HL-60 (cell line): Measurements from ENCODE around the gene RPS5.

Experiments used
- DNase-seq, 2 experiments: peaks; one replicate each; pipeline ENCODE4 v3.0.0-alpha.2; 2010 to 2020; ENCODE audit warnings: low read depth in 1 of 2, low spot score in 1 of 2
- H3K27ac ChIP-seq: fragments of 250-450 bp; sonication (Bioruptor Pico); replicated peaks from 2 replicates; pipeline ENCODE4 v1.5.1; 2020; ENCODE audit warnings: mild to moderate bottlenecking, moderate library complexity
- H3K27me3 ChIP-seq: fragments of 250-450 bp; sonication (Bioruptor Pico); 2 replicates; pipeline ENCODE4 v1.5.1; 2021; ENCODE audit warnings: mild to moderate bottlenecking, moderate library complexity; ENCODE audit not compliant: insufficient read depth, poor library complexity, severe bottlenecking
- H3K4me3 ChIP-seq: replicated peaks from 2 replicates; pipeline ENCODE4 v1.5.1; 2011; ENCODE audit warnings: mild to moderate bottlenecking, control low read depth, low read length; ENCODE audit not compliant: insufficient read depth
- CTCF ChIP-seq: IDR thresholded peaks from one replicate; pipeline ENCODE4 v1.5.1; 2011; ENCODE audit warnings: low read length, control low read depth, inconsistent platforms; ENCODE audit not compliant: insufficient read depth
- GABPA ChIP-seq: IDR thresholded peaks from 2 replicates; pipeline ENCODE4 v1.6.1; 2012; ENCODE audit warnings: low read depth
- POLR2AphosphoS5 ChIP-seq: IDR thresholded peaks from 2 replicates; pipeline ENCODE4 v1.6.1; 2012; ENCODE audit warnings: low read depth
- SPI1 ChIP-seq: IDR thresholded peaks from 2 replicates; pipeline ENCODE4 v1.6.1; 2012; ENCODE audit warnings: low read depth, mild to moderate bottlenecking, borderline replicate concordance
- TF ChIP-seq, protein P1 (sequence below): IDR thresholded peaks from 2 replicates; pipeline ENCODE4 v1.6.1; 2012; ENCODE audit warnings: low read depth; ENCODE audit not compliant: insufficient replicate concordance

The RPS5 gene

DNA sequence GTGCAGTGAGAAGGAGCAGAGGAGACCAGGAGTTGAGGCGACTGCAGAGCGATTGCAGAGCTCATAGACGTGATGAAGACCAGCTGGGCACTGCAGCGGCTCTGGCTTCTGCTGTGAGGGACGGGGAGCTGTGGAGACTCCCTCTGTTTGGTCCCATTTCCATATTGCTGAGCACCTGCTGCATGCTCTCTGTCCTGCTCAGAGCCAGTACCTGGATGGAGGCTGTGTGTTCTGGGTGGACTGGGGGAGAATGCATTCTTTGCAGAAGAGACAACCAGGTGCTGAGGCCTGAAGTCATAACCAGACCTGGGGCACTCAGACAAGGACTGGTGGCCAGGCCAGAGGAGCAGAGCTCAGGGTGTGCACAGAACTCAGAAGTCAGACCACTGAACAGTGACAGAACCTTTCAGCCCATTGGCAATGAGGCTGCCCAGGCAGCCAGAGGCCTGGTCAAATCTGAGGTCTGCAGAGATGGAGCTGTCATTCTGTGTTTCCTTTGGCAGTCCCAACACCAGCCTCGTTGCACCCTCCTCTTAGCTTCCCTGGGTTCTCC is 32.5 kb upstream of the RPS5 start:
- TF ChIP-seq, protein P1, sequence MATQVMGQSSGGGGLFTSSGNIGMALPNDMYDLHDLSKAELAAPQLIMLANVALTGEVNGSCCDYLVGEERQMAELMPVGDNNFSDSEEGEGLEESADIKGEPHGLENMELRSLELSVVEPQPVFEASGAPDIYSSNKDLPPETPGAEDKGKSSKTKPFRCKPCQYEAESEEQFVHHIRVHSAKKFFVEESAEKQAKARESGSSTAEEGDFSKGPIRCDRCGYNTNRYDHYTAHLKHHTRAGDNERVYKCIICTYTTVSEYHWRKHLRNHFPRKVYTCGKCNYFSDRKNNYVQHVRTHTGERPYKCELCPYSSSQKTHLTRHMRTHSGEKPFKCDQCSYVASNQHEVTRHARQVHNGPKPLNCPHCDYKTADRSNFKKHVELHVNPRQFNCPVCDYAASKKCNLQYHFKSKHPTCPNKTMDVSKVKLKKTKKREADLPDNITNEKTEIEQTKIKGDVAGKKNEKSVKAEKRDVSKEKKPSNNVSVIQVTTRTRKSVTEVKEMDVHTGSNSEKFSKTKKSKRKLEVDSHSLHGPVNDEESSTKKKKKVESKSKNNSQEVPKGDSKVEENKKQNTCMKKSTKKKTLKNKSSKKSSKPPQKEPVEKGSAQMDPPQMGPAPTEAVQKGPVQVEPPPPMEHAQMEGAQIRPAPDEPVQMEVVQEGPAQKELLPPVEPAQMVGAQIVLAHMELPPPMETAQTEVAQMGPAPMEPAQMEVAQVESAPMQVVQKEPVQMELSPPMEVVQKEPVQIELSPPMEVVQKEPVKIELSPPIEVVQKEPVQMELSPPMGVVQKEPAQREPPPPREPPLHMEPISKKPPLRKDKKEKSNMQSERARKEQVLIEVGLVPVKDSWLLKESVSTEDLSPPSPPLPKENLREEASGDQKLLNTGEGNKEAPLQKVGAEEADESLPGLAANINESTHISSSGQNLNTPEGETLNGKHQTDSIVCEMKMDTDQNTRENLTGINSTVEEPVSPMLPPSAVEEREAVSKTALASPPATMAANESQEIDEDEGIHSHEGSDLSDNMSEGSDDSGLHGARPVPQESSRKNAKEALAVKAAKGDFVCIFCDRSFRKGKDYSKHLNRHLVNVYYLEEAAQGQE = no peak
- TF ChIP-seq POLR2AphosphoS5 = no peak
- TF ChIP-seq SPI1 = no peak
- Histone ChIP-seq H3K4me3 (no peak overlapping the region), H3K27ac (no peak overlapping the region), H3K27me3 (no peaks in the 10 kb centered on the region)
- DNase-seq = no peak

DNA sequence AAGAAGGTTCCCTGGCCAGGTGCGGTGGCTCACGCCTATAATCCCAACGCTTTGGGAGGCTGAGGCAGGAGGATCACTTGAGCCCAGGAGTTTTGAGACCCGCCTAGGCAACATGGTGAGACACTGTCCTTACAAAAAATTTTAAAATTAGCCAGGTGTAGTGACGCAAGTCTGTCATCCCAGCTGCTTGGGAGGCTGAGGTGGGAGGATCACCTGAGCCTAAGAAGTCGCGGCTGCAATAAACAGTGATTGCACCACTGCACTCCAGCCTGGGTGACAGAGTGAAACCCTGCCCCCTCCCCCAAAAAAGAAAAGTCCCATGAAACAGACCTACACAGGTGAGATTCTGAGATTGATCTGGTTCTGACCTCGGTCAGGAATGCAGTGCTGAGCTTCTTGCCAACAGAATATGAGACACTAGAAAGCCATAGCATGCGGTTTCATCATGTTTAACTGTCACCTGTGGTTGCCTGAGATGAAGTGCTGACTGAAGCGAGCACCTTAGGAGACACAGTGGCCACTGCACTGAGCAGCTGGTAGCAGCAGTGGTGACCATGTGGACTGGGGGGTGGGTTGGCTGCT is 31.8 kb upstream of the RPS5 start:
- Histone ChIP-seq H3K27me3 (no peaks in the 10 kb centered on the region), H3K4me3 (no peak overlapping the region), H3K27ac (no peak overlapping the region)
- no peak for DNase-seq
- no peak for TF ChIP-seq POLR2AphosphoS5
- no peak for TF ChIP-seq GABPA
- no peak for TF ChIP-seq CTCF
- no peak for TF ChIP-seq SPI1
- TF ChIP-seq, protein P1 = no peak

- no peak overlapping the region for H3K4me3 ChIP-seq
- H3K27me3 ChIP-seq = no peaks in the 10 kb centered on the region
- TF ChIP-seq SPI1 = no peak
- TF ChIP-seq GABPA = no peak
- TF ChIP-seq, protein P1 = no peak
- no peak overlapping the region for H3K27ac ChIP-seq
- no peak for DNase-seq
These were observed 30.9 kb upstream of the RPS5 start for GRCh38 chr19:58355908-58356765.
